WTC11 (cell line): ENCODE data around the gene NOP56.

ENCODE experiments used
- ESRRA ChIP-seq: sonication (generic); formaldehyde crosslinking; IDR thresholded peaks from 2 replicates; pipeline ENCODE4 v1.8.1; 2022; ENCODE audit warnings: mild to moderate bottlenecking, missing genetic modification reagents, borderline replicate concordance
- FOXP1 ChIP-seq: sonication (generic); formaldehyde crosslinking; IDR thresholded peaks from 2 replicates; pipeline ENCODE4 v1.8.0; 2022; ENCODE audit warnings: missing genetic modification reagents, mild to moderate bottlenecking, moderate library complexity, borderline replicate concordance
- TF ChIP-seq, protein P1 (sequence below): sonication (generic); formaldehyde crosslinking; IDR thresholded peaks from 2 replicates; pipeline ENCODE4 v1.8.0; 2023; ENCODE audit warnings: missing genetic modification reagents
- TF ChIP-seq, protein P2 (sequence below): fragments of 200-600 bp; IDR thresholded peaks from 2 replicates; pipeline ENCODE4 v1.8.0; 2022; ENCODE audit warnings: antibody characterized with exemption
- TF ChIP-seq, protein P3 (sequence below): sonication (generic); formaldehyde crosslinking; IDR thresholded peaks from 2 replicates; pipeline ENCODE4 v1.8.1; 2023; ENCODE audit warnings: mild to moderate bottlenecking, missing genetic modification reagents, moderate library complexity
- TF ChIP-seq, protein P4 (sequence below): sonication (generic); formaldehyde crosslinking; IDR thresholded peaks from 2 replicates; pipeline ENCODE4 v1.8.0; 2022; ENCODE audit warnings: mild to moderate bottlenecking, missing genetic modification reagents
- TF ChIP-seq, protein P5 (sequence below): sonication (generic); formaldehyde crosslinking; IDR thresholded peaks from 2 replicates; pipeline ENCODE4 v1.8.1; 2023; ENCODE audit warnings: mild to moderate bottlenecking, missing genetic modification reagents, moderate library complexity

DNA sequence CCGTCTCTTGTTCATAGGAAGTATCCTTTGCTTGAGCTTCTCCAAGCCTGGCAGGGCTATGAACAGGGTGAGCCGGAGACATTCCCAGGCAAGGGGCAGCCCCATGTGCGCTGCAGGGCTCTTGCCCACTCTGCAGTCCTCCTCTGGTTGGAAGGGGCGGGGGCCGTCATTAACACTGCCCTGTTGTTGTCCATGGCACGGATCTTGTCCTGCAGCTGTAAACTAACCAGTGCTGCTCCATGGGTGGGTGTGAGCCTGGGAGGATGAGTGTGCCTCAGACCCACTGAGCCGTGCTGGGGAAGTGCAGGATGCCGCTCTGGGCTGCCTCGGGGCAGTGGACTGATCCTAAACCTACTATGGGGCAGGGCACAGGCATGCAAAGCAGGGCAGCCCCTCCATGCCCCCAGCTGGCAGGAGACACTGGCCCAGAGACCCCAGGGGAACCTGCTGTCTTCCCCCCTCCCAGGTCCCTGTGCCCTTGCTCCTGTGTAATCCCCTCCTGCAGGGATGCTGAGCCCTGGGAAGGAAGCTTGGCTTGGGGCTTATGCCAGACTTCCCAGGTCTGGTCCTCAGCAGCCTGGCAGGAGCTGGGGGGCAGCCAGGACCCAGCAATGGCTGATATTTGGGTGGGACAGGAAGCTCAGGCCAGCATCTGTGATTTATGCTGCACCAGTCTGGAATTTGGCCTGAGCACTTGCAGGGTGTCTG is 48.6 kb downstream of the NOP56 start:
- TF ChIP-seq, protein P1, sequence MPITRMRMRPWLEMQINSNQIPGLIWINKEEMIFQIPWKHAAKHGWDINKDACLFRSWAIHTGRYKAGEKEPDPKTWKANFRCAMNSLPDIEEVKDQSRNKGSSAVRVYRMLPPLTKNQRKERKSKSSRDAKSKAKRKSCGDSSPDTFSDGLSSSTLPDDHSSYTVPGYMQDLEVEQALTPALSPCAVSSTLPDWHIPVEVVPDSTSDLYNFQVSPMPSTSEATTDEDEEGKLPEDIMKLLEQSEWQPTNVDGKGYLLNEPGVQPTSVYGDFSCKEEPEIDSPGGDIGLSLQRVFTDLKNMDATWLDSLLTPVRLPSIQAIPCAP (CRISPR knock-in tag): no peak
- TF ChIP-seq FOXP1 (CRISPR knock-in tag): no peak
- TF ChIP-seq, protein P2, sequence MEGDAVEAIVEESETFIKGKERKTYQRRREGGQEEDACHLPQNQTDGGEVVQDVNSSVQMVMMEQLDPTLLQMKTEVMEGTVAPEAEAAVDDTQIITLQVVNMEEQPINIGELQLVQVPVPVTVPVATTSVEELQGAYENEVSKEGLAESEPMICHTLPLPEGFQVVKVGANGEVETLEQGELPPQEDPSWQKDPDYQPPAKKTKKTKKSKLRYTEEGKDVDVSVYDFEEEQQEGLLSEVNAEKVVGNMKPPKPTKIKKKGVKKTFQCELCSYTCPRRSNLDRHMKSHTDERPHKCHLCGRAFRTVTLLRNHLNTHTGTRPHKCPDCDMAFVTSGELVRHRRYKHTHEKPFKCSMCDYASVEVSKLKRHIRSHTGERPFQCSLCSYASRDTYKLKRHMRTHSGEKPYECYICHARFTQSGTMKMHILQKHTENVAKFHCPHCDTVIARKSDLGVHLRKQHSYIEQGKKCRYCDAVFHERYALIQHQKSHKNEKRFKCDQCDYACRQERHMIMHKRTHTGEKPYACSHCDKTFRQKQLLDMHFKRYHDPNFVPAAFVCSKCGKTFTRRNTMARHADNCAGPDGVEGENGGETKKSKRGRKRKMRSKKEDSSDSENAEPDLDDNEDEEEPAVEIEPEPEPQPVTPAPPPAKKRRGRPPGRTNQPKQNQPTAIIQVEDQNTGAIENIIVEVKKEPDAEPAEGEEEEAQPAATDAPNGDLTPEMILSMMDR: no peak
- TF ChIP-seq, protein P3, sequence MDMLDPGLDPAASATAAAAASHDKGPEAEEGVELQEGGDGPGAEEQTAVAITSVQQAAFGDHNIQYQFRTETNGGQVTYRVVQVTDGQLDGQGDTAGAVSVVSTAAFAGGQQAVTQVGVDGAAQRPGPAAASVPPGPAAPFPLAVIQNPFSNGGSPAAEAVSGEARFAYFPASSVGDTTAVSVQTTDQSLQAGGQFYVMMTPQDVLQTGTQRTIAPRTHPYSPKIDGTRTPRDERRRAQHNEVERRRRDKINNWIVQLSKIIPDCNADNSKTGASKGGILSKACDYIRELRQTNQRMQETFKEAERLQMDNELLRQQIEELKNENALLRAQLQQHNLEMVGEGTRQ (CRISPR knock-in tag): no peak
- TF ChIP-seq, protein P4, sequence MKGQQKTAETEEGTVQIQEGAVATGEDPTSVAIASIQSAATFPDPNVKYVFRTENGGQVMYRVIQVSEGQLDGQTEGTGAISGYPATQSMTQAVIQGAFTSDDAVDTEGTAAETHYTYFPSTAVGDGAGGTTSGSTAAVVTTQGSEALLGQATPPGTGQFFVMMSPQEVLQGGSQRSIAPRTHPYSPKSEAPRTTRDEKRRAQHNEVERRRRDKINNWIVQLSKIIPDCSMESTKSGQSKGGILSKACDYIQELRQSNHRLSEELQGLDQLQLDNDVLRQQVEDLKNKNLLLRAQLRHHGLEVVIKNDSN (CRISPR knock-in tag): no peak
- TF ChIP-seq, protein P5, sequence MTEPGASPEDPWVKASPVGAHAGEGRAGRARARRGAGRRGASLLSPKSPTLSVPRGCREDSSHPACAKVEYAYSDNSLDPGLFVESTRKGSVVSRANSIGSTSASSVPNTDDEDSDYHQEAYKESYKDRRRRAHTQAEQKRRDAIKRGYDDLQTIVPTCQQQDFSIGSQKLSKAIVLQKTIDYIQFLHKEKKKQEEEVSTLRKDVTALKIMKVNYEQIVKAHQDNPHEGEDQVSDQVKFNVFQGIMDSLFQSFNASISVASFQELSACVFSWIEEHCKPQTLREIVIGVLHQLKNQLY (CRISPR knock-in tag): no peak
- no peak for TF ChIP-seq ESRRA (CRISPR knock-in tag)
